Hematopoietic multipotent progenitor cell (in vitro differentiated cells): ENCODE results near the gene FSTL4. TPM values are rescaled to one million over a fixed set of nuclear protein-coding genes. Genes with fewer than 3 reads are reported as not detected.

ENCODE experiments used
- DNase-seq, 3 donors: peaks; one replicate each; pipeline ENCODE4 v3.0.0-alpha.2; 2011 to 2015; ENCODE audit warnings: low read depth in 2 of 3, low spot score in 2 of 3
- total RNA-seq: library from RNA; depleted of rRNA; stranded (reverse); fragments of >200 nt; gene quantifications from one replicate; pipeline ENCODE4 v1.2.3, GENCODE V29; 2012

FSTL4 gene
- total RNA-seq, 1 donor: under 0.01 TPM

GRCh38 chr5:133277744-133278143 is 334.6 kb downstream of the FSTL4 start:
- DNase-seq: no peak

DNA sequence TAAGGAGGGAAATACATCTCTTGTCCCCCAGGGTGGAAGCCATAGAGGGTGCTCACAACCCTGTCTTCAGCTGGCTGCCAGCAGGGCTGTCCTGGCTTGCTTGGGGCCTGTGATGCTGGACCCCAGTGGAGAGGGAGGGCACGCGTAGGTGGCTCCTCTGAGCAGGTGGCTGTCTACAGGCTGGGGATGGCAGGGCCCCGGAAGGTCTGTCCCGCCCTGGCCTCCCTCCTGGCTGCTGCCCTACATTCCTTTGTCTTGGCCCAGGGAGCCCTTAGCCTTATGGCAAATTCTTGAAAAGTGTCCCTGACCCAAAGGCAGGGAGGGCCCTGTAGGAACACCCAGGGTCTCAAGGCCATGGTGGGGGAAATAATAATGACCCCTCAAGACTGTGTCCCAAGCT is 336.2 kb downstream of the FSTL4 start:
- no peak for DNase-seq

- DNase-seq: no peak
These were observed 336.7 kb downstream of the FSTL4 start for GRCh38 chr5:133275631-133276030.

GRCh38 chr5:133274597-133274935 is 337.8 kb downstream of the FSTL4 start:
- DNase-seq: no peak

DNA sequence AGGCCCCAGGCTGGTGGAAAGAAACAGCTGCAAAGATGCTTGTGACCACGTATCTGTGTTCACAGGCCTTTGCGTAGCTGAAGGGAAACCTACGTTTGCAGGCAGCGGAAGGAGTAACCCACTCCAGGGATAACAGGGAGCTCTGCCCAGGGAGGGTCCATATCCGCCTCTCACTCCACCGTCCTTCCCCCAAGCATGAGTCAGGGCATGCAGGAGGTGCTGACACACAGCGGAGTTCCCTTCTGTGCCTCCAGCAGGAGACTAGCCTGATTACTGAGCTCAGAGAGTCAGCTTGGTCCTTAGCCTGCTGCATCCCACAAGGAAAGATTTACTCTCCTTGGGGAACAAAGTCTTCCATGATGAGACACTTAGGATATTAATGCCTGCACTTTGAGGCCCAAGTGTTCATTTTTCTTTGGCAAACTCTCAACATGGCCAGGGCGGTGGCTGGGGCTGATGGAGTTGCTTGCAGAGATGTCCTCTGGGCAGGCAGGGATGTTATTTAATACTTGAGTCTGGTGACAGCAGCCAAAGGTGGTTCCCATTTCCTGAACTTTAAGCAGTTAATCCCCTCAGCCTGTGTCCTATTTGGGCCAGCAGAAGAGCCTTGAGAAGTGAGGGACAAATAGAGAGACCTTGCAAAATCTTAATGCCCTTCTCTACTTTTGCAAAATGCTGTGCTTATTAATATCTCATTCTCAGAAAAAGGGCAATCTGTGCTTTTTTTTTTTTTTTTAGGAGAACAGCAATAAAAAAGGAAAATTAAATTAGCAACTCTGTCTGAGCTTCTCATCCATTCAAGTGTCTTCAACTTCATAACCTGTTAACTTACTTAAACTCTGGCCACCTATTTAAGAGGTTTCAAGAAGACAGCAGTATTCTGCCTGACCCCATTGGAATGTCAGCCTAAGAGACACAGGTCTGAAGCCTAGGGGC is 338.4 kb downstream of the FSTL4 start:
- DNase-seq: no peak

DNA sequence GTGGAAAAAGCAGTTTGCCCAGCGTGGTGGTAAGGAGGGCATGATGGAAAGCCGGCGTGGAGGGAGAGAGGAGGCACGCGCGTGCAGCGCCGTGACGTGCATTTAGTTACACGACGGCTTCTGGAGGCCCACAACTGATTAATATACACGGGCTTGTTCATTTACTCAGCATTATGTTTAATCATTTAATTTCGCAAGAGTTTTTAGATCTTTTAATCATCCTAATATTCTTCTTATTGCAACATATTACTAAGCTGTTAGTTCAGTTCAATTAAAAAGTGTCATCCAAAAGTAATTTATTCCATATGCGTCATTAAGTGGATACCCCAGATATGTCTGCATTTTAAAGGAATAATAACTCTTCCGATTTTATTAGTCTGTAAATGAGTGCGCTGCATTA is 340.0 kb downstream of the FSTL4 start:
- no peak for DNase-seq

DNA sequence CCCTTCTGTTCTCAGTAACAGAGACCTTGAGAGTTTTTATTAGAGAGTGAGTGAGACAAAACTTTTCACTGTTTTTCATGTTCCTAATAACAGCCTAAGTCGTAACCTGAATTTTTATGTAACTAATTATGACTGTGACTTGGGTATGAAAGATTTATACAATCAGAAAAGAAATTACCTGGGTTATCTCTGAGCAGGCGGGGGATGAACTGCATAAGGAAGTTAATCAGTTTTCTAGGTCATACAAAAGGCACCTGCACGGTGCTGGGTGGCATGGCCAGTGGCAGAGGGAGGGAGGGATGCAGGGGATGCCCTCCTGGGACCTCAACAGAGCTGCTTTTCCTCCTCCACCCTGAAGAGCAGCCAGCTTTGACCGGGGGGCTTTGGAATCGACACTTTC is 340.7 kb downstream of the FSTL4 start:
- DNase-seq: no peak

- no peak for DNase-seq
These were observed 342.6 kb downstream of the FSTL4 start for GRCh38 chr5:133269691-133270090.

- DNase-seq: no peak
These were observed 344.7 kb downstream of the FSTL4 start for GRCh38 chr5:133267601-133268000.

DNA sequence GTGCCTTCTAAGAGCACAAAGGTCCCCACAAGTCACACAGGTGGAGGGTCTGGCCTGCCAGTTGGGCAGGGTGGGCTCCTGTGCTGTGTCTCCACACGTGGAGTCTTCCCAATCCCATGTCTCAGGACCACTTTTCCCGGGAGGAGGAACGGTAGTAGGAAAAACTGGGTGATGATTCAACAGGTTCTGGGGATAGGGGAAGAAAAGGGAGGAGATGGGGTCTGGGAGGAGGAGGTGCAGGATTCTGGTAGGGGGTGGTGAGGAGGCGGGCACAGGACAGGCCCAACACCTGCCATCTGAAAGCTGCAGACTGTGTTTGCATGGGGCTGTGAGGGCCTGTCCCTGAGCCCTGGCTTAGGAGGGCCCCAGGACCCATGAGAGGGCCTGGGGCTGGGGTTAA is 345.4 kb downstream of the FSTL4 start:
- no peak for DNase-seq

GRCh38 chr5:133266527-133266878 is 345.8 kb downstream of the FSTL4 start:
- DNase-seq: no peak

DNA sequence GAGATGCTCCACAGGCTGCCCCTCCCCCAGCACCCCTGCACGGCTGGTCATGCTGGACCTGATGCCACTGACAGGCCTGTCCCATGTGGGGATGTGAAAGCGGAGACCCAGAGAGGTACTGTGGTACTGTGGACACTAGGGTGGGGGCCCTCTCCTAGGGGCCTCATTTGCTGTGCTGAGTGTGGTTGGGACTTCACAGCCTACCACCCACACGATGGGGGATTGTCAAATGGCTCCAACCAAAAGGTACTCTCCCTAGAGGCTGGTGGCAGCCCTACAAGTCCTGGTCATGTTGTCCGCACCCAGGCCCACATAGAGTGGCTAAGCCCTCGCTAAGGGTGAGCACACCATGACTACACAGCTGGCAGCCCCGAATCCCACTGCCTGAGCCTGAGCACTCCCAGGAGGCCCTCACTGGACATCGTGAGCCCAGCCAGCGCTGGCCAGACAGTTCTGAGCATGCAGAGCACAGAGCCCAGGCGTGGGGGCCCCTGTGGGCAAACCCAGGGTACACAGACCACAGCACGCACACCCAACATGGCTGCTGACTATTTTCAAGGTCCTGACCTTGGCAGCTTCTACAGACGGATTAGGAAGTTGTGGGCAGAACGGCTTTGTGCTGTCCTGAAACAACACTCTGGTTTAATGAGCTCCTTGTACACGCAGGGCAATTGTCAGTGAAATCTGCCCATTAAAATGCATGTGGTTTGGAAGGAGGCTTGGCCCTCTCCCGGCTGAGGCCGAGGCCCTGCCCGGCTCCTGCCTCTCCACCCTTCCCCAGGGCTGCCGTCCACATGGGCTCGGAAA is 346.4 kb downstream of the FSTL4 start:
- no peak for DNase-seq

DNA sequence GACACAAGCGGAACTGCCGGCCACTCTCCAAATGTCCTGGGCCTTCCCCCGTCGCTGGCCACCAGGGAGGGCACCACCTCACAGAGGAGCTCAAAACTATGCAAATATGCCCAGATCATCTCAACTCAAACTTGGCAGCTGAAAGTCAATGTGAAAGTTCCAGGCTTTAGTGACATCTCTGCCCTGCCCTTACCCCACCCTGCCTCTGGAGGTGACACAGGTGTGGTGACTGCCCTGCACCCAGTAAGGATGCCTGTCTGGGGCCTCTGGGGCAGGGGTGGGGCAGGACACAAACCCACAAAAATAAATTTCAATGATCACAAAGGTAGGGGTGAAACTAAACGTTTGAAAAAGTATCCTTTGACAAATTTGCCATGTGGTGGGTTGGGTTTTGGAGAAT is 347.1 kb downstream of the FSTL4 start:
- no peak for DNase-seq

- DNase-seq: no peak
These were observed 349.7 kb downstream of the FSTL4 start for GRCh38 chr5:133262690-133263089.

DNA sequence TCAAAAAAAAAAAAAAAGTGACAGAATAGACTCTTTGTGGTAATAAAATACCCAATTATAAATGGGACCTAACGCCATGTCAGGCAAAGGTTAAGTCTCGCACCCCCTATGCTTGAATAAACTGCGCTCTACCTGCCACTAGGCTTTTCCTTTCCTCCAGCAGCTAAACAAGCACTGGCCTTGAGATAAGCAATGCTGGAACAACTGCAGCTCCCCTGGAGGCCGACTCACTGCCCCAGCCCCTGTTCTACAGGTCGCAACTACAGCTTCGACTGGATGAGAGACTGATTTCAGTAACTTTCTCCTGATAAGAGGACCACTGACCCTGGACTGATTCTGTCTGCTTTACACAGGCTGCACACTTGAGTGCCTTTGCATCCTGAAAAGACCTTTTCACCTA is 350.3 kb downstream of the FSTL4 start:
- DNase-seq: no peak

DNA sequence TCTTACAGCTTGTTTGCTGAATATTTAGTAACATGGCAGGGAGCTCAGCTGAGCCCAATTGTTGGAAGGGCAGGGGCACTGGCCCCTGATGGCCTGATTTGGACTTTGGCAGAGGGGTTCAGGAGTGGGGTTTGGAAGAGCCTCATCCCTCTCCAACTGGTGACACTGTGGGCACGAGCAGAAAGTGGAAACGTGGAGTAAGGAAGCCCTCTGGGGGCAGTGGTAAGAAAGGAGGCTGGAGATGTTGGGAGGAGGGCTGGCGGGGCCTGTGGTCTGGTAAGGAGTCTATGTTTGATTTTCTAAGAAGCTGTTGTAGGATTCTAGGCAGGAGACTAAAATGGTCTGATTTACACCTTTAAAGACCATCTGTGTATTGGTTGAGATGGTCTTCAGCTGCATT is 351.6 kb downstream of the FSTL4 start:
- DNase-seq: no peak

- DNase-seq: peak in 1 of 3 donors; percentile 8
These were observed 352.9 kb downstream of the FSTL4 start for GRCh38 chr5:133259199-133259997.

GRCh38 chr5:133257977-133258376 is 354.4 kb downstream of the FSTL4 start:
- DNase-seq: no peak

- no peak for DNase-seq
These were observed 356.1 kb downstream of the FSTL4 start for GRCh38 chr5:133256276-133256675.

GRCh38 chr5:133254803-133255202 is 357.5 kb downstream of the FSTL4 start:
- DNase-seq: no peak

GRCh38 chr5:133253671-133254070 is 358.7 kb downstream of the FSTL4 start:
- DNase-seq: no peak
